ENCODE results near the gene ENO3.
A peak's percentile ranks its signal among the peaks of the same experiment; 100 is the strongest.

ENO3 gene

GRCh38 chr17:4973256-4974114, 22.6 kb downstream of the ENO3 start:
- no peak for DNase-seq (ENCODE audit: low spot score)

DNA sequence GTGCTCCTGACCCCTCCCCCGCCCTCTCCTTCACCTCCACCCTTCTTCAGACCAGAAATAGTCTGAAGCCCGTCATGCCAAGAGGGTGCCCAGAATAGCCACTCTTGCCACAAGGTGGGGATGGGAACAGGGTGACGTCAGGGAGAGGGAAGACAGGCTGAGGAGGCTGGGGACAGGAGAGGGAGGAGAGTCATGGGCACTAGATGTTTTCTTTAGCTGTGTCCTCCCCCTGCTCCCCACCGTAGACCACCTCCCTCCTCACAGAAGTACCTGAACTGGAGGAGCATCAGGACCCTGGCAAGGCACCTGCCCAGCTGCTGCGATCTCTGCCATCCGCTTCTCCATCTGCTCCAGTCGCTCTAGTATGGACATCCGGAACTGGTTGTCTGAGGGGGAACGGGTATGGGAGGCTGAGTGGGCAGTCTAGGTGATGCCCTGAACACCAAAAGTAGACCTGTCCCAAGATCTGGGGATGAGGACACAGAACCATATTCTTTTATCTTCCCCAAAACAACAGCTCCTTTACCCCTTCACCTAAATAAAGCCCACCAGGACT, 23.3 kb downstream of the ENO3 start:
- no peak for DNase-seq (ENCODE audit: low spot score)

DNA sequence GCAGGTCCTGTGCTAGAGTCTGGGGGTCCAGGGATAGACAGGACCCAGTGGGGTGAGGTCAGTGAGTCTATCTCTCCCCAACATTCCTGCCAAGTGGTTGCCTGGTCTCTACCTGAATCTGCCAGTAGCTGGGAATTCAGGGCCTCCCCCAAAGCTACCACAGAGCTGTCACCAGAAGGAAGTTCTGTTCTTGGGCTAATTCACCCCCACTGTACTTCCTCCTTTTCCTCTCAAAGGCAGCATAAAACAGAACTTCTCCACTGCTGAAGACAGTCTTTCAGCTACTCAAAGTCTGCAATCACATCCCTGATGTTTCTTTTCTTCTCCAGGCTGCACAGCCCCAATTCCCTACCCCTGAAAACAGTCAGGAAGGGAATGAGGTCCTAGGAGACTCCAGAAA, 27.8 kb downstream of the ENO3 start:
- no peak for DNase-seq (ENCODE audit: low spot score)

- peak; percentile 60 for DNase-seq (ENCODE audit: low spot score)
These were observed 29.8 kb downstream of the ENO3 start for GRCh38 chr17:4980644-4981216.

DNA sequence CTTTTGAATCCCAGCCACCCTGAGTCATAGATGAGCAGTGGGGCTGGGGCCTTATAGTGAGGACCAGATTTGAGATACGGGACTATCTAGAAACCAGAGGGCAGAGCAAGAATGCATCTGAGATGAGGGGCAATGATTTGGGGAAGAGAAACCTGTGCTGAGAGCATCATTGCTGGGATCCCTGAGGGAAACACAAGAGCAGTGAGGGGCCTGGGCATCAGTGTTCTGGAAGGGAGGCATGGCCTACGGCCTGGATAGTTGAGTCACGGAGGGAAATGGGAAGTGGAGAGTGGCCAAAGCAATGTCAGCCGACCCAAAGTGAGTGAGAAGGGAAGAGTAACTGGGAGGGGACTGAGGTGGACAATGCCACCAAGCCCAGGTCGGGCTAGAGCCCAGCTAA, 31.4 kb downstream of the ENO3 start:
- DNase-seq (ENCODE audit: low spot score), result no peak

GRCh38 chr17:4986403-4986802, 35.5 kb downstream of the ENO3 start:
- DNase-seq (ENCODE audit: low spot score), result no peak

- DNase-seq (ENCODE audit: low spot score), result peak; percentile 87
These were observed 36.2 kb downstream of the ENO3 start, which contains the start of gene CAMTA2 for GRCh38 chr17:4986951-4987766. Gene CAMTA2 (minus strand): TSS chr17:4987675. CDS start chr17:4986222, 1,453 bp downstream.

- peak; percentile 44 for DNase-seq (ENCODE audit: low spot score)
These were observed 37.0 kb downstream of the ENO3 start for GRCh38 chr17:4987767-4988567.

DNA sequence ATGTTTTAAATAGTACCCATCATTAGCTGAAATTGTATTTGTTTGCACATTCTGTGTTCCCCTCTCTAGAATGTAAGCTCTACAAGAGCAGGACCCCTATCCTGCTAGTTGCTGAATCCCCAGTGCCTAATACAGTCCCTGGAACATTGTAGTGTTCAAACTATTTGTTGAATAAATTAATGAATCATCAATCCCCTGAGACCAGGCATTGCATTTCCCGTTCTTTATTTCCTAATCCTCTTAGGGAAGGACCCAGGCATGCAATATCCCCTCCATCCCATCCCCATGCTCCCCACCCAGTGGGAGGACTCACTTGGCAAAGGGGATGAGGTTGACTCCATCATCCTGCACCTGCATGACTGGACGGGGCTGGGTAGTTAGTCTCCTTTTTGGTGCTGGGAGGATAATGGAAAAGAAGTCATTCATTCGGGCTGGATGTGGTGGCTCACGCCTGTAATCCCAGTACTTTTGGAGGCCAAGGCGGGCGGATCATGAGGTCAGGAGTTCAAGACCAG, 43.2 kb downstream of the ENO3 start:
- peak; percentile 36 for DNase-seq (ENCODE audit: low spot score)

DNA sequence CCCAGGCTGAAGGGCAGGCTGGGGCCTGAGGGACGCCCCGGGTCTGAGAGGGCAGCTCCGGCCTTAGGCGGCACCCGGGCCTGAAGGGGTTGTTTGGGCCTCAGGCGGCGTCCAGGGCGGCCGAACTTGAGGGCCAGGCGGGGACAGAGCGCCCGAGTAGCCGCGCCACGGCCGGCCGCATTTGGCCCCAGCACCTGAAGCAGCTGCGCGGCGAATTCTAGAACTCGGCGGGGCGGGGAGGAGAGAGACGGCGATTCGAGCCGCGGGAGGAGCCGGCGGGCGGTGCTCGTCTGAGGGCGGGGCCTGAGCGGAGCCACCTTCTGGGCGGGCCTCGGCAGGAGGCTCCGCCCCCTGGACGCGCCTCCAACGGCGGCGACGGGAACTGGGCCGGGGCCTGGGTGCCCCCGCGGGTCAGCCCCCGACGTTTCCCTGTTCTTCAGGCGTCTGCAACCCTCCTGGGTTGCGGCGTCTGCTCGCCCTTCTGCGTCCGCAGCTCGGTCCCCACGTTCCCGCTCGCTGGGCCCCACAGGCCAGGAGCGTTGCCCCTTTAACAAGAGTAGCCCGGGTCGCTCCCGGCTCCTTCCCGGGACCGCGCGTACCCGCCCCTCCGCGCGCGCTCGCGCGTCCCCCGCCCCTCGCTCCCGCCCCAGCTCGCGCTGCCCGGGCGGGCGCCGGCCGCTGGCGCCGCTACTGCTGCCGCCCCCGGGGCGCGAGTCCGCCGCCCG, 46.5 kb downstream of the ENO3 start, which contains the start of the genes INCA1 and KIF1C:
Gene INCA1, minus strand, starts transcription at position 221 of the 725 bp plus-strand sequence. CDS start 3,085 bp downstream, outside the sequence.
Gene KIF1C, plus strand, starts transcription at position 649 of the 725 bp plus-strand sequence. CDS start 2,297 bp downstream, outside the sequence.
- DNase-seq (ENCODE audit: low spot score), result peak; percentile 99

- DNase-seq (ENCODE audit: low spot score), result peak; percentile 34
These were observed 47.3 kb downstream of the ENO3 start for GRCh38 chr17:4998027-4998731.

DNA sequence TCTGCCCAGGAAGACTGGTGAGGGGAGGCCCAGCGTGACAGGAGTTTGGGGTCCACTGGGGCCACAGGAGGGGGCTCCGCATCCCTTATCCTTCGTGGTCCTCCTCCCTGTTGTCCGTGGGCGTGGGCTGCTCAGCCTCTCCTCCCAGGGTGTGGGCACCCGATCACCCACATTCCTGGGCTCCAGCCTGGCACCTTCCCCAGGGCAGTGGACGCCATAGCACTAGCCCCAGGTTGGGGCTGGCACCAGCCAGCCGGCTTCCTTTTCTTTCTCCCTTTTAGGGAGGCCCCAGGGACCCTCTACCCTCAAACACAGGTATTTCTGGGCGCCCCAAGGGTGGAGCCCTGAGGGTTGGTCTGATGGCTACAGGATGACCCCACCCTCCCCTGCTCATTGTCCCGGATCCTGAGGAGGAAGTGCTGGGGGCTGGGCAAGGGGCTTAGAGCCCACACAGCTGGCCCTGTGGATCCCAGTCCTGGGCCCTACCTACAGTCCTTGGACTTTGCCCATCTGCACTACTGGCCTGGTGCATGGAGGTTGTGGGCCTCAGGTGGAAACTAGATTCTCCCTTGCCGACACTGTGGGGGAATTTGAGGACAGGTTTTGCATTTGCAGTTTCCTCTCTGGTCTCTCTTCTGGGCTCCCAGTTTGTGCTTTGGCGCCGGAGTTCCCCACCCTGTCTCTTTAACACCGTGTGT, 48.0 kb downstream of the ENO3 start:
- DNase-seq (ENCODE audit: low spot score), result no peak

GRCh38 chr17:4999430-5000093, 48.6 kb downstream of the ENO3 start:
- no peak for DNase-seq (ENCODE audit: low spot score)

DNA sequence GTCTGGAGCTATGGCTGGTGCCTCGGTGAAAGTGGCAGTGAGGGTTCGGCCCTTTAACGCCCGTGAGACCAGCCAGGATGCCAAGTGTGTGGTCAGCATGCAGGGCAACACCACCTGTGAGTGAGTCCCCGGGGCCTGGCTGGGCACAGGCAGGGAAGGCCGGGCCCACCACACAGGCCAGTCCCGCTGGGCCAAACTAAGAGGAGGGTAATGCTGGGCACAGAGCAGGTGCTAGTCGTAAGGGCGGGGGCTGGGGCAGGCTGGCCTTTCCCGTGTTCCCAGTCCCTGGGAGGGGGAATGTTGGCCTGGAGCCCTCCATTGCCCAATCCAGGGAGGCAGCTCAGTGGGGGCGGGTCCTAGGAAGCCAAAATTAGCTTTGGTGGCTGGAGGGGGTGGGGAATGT, 49.3 kb downstream of the ENO3 start:
- peak; percentile 55 for DNase-seq (ENCODE audit: low spot score)

- DNase-seq (ENCODE audit: low spot score), result no peak
These were observed 51.3 kb downstream of the ENO3 start for GRCh38 chr17:5002121-5002788.

DNA sequence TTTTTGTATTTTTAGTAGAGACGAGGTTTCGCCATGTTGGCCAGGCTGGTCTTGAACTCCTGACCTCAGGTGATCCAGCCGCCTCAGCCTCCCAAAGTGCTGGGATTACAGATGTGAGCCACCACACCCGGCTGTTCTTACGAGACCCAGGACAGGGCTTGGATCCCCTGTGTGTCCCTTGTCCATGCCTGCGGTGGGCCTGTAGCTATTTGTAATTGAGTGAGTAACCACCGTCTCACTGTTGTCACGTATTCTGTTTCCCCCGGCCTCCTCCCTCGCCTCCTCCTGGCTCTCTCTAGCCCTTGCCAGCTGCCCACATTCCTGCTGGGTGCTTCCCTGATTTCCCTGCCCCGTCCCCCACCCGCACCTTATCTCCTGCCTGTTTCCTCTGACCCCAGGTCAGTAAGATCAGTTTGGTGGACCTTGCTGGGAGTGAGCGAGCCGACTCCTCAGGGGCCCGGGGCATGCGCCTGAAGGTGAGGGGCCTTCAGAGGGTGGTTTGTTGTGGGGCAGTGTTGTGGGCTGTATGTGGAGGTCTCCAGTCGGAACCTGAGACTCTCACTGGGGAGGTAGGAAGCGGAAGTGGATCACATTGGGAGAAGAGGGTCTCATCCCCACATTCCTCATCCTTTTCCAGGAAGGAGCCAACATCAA, 52.4 kb downstream of the ENO3 start:
- no peak for DNase-seq (ENCODE audit: low spot score)
